Measurements from ENCODE around the gene C11orf65.

DNA sequence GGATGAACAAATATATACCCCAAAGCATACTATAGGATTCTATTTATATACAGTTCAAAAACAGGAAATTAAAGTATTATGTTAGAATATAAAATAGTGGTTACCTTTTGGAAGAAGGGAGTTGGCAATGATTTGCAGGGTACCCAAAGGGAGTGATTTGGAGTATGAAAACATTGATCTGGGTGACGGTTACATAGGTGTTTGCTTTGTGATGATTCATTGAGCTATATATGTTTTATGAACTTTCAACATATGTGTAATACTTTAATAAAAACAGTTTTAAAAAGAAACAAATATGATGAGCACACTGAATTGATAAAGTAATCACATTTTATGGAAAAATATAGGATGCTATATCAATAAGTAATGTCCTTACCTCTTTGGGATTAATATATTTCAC, 36.0 kb downstream of the C11orf65 start:
- TF ChIP-seq CTCF (IDR thresholded peaks at IDR 0.05; ENCODE audit: borderline replicate concordance, extremely low read depth, low read length, poor library complexity, severe bottlenecking): no peak
- no peak for TF ChIP-seq EZH2 (IDR thresholded peaks at IDR 0.05; ENCODE audit: borderline replicate concordance, low read depth, low read length, severe bottlenecking)

Measured in DND-41 (cell line).